ENCODE data around the gene TSHZ2. TPM values are rescaled to one million over a fixed set of nuclear protein-coding genes. Genes with fewer than 3 reads are reported as not detected.
"Not testable (repeated sequence)": the region's sequence is repeated elsewhere in the genome, so short reads cannot be mapped to it uniquely, and the experiment has no call there.

TSHZ2 gene
- total RNA-seq, 3 donors from 2014 or later: 31.7 to 106 (median 59.6) TPM

- no peak overlapping the region for H3K27ac ChIP-seq
- no peaks in the 10 kb centered on the region for H3K4me1 ChIP-seq
- no peak overlapping the region for H3K4me3 ChIP-seq
- no peaks in the 10 kb centered on the region for H3K36me3 ChIP-seq
- no peaks in the 10 kb centered on the region for H3K9me3 ChIP-seq
- intact Hi-C loops (cut with DNase I; ENCODE audit: low total_unique reads): no loop called here
- DNase-seq (ENCODE audit: low spot score in 2 of 2): no peak
- no peaks in the 10 kb centered on the region for H3K27me3 ChIP-seq
- TF ChIP-seq POLR2AphosphoS5 (IDR thresholded peaks at IDR 0.05) (no peak), CTCF (IDR thresholded peaks at IDR 0.05) (no peak), POLR2A (IDR thresholded peaks at IDR 0.05) (no peak)
These were observed 491.2 kb downstream of the TSHZ2 start for GRCh38 chr20:53463101-53463972.

DNA sequence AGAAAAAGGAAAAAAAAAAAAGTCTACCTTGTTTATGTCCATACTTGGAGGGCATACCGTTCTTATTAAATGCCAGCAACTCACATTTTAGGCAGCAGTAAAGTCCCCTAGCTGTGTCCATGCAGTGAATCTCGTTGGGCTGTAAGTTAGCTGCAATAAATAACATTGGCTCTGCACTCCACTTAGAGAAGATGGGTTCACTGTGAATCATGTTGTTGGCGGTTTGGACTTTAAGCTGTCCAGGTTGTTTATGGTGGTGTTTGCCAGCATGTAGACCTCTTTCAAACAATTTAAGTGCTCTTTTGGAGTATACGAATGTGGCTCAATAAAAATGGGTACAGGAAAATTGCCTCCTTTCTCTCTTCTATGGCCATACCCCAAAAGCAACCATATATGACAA, 494.1 kb downstream of the TSHZ2 start:
- Histone ChIP-seq H3K9me3 (no peaks in the 10 kb centered on the region), H3K4me1 (no peaks in the 10 kb centered on the region), H3K27me3 (no peaks in the 10 kb centered on the region), H3K4me3 (no peak overlapping the region), H3K27ac (no peak overlapping the region), H3K36me3 (no peaks in the 10 kb centered on the region)
- DNase-seq (ENCODE audit: low spot score in 2 of 2): no peak
- intact Hi-C loops (cut with DNase I; ENCODE audit: low total_unique reads): no loop called here
- TF ChIP-seq CTCF (IDR thresholded peaks at IDR 0.05) (no peak), POLR2AphosphoS5 (IDR thresholded peaks at IDR 0.05) (no peak), POLR2A (IDR thresholded peaks at IDR 0.05) (no peak)

DNA sequence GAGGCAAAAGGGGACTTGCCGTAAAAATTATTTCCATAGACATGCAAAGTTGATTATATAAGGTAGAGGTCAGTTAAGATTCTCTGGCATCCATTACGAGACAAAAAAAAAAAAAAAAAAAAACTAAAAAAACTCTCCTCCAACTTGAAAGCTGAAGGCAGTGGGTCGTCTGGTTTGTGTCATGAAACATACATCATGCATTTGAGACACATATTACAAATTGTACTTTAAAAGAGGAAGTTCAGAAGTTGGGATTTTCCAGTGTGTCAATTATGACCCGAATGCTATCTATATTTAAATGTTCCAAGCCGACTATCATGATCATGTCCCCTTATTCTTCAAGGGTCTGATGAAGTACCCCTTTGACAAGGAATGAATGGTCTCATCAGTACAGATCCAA, 496.4 kb downstream of the TSHZ2 start:
- Histone ChIP-seq H3K27me3 (no peaks in the 10 kb centered on the region), H3K4me3 (no peak overlapping the region), H3K27ac (no peak overlapping the region), H3K9me3 (no peaks in the 10 kb centered on the region), H3K4me1 (no peaks in the 10 kb centered on the region), H3K36me3 (no peaks in the 10 kb centered on the region)
- DNase-seq (ENCODE audit: low spot score in 2 of 2): no peak
- intact Hi-C loops (cut with DNase I; ENCODE audit: low total_unique reads): no loop called here
- no peak for TF ChIP-seq CTCF (IDR thresholded peaks at IDR 0.05)
- TF ChIP-seq POLR2A (IDR thresholded peaks at IDR 0.05): no peak
- TF ChIP-seq POLR2AphosphoS5 (IDR thresholded peaks at IDR 0.05): no peak

GRCh38 chr20:53472859-53473258, 500.7 kb downstream of the TSHZ2 start:
- intact Hi-C loops (cut with DNase I; ENCODE audit: low total_unique reads); DNase-seq (ENCODE audit: low spot score in 2 of 2); H3K9me3 ChIP-seq; H3K27ac ChIP-seq; H3K36me3 ChIP-seq; H3K4me1 ChIP-seq; H3K4me3 ChIP-seq; H3K27me3 ChIP-seq: not testable (repeated sequence)

- no peak for DNase-seq (ENCODE audit: low spot score in 2 of 2)
- Histone ChIP-seq H3K27me3 (no peaks in the 10 kb centered on the region), H3K27ac (no peak overlapping the region), H3K4me3 (no peak overlapping the region), H3K9me3 (peaks cover 0 to 4% of the 10 kb centered on the region in 2 donors), H3K36me3 (no peaks in the 10 kb centered on the region), H3K4me1 (no peaks in the 10 kb centered on the region)
- intact Hi-C loops (cut with DNase I; ENCODE audit: low total_unique reads): no loop called here
- no peak for TF ChIP-seq POLR2AphosphoS5 (IDR thresholded peaks at IDR 0.05)
- no peak for TF ChIP-seq POLR2A (IDR thresholded peaks at IDR 0.05)
These were observed 508.8 kb downstream of the TSHZ2 start for GRCh38 chr20:53480913-53481312.

GRCh38 chr20:53487461-53488200, 515.5 kb downstream of the TSHZ2 start:
- H3K9me3 ChIP-seq: peaks cover 0 to 1% of the 10 kb centered on the region in 2 donors
- intact Hi-C loops (cut with DNase I; ENCODE audit: low total_unique reads): no loop called here
- H3K36me3 ChIP-seq: no peaks in the 10 kb centered on the region
- H3K4me3 ChIP-seq: no peak overlapping the region
- H3K27me3 ChIP-seq: no peaks in the 10 kb centered on the region
- no peaks in the 10 kb centered on the region for H3K4me1 ChIP-seq
- TF ChIP-seq CTCF (IDR thresholded peaks at IDR 0.05): no peak
- no peak for TF ChIP-seq POLR2A (IDR thresholded peaks at IDR 0.05)
- no peak for TF ChIP-seq POLR2AphosphoS5 (IDR thresholded peaks at IDR 0.05)
- no peak overlapping the region for H3K27ac ChIP-seq
- no peak for DNase-seq (ENCODE audit: low spot score in 2 of 2)

Measured in breast epithelium (tissue), 4 donors.